ENCODE results near the gene RTRAF. TPM values are rescaled to one million over a fixed set of nuclear protein-coding genes. Genes with fewer than 3 reads are reported as not detected.

RTRAF gene
- total RNA-seq, 2 experiments from 2014 or later: 232 to 254 TPM

DNA sequence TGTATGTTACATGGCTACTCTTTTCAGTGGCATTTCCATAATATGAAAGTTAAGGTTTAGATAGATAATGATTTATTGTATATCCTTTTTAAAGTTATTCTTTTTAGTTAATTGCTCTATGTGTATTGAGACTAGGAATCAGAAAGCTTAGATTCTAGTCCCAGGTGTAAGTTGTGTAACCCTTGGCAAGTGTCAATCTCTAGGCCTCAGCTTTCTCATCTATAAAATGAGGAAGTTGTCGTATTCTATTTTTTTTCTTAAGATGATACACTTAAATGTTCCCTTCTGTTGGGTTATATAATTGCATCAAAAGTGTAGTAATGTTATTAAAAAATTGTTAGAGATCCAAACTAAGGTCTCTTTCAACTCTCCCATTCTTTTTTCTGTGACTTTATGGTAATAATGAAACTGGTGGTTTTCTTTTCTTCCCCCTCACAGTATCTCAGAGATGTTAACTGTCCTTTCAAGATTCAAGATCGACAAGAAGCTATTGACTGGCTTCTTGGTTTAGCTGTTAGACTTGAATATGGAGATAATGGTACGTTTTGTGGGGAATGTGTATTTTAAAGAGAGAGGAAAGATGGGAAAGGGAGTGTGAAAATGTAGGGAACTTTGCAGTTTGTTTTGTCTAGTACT lies 4.1 kb downstream of the RTRAF start:
- DNase-seq (no peak), ATAC-seq (no peak)
- CTCF ChIA-PET: interaction anchor here (0.7 to 4.1 kb wide), 7 partner anchors 10 to 280 kb away, joined by 3 to 20 read pairs (median 9); no protein-coding TSS in a partner anchor
- Mint-ChIP-seq H3K4me1 (peaks cover 49% of the 10 kb centered on the region), H3K27ac (peak overlapping the region; percentile 35), H3K9me3 (ENCODE audit: low read depth) (no peaks in the 10 kb centered on the region), H3K36me3 (ENCODE audit: low read depth) (peaks cover 41% of the 10 kb centered on the region), H3K27me3 (no peaks in the 10 kb centered on the region), H3K4me3 (no peak overlapping the region)
- POLR2A ChIA-PET: no interaction called here
- intact Hi-C loops (cut with DNase I, micrococcal nuclease): loop anchor here in 1 of 2 experiments (10.0 kb wide), 1 partner anchor 701 kb away; the partner anchor contains the start of gene ERO1A

DNA sequence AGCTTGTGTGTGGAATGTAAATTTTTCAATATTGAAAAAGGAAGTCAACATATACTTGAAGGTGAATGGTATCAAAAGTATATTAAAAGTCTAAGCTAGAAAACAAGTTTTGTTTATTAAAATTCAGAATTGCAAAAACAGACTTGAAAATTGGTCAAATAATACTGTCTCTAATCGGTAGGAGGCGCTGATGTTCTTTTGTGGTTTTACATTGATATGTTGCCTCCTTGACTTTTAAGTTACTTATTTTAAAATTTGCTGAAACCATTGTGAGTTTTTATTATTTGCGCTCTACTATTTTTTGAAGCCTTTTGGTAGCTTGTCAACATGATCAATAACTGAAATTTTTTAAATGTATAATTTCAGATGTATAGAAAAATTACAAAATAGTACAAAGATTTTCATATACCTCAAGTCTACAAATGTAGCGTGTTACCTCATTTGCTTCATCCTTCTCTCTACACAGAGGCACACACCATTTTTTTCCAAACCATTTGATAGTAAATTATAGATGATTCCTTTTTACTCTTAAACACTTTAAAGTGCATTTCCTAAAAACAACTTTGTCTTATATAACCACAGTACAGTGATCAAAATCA lies 6.9 kb downstream of the RTRAF start:
- Mint-ChIP-seq H3K9me3 (ENCODE audit: low read depth) (no peaks in the 10 kb centered on the region), H3K27me3 (no peaks in the 10 kb centered on the region), H3K27ac (no peak overlapping the region), H3K36me3 (ENCODE audit: low read depth) (peaks cover 46% of the 10 kb centered on the region), H3K4me1 (peaks cover 35% of the 10 kb centered on the region), H3K4me3 (no peak overlapping the region)
- ChIA-PET CTCF (interaction anchor here (0.6 to 3.2 kb wide), 37 partner anchors 8 to 559 kb away, joined by 3 to 22 read pairs (median 4); no protein-coding TSS in a partner anchor), POLR2A (no interaction called here)
- intact Hi-C loops (cut with DNase I, micrococcal nuclease): loop anchor here (1.0 to 10.0 kb wide), 7 partner anchors 75 to 699 kb away; partner anchors contain the start of gene ERO1A (in 1 of the 2)
- ATAC-seq: no peak
- no peak for DNase-seq

DNA sequence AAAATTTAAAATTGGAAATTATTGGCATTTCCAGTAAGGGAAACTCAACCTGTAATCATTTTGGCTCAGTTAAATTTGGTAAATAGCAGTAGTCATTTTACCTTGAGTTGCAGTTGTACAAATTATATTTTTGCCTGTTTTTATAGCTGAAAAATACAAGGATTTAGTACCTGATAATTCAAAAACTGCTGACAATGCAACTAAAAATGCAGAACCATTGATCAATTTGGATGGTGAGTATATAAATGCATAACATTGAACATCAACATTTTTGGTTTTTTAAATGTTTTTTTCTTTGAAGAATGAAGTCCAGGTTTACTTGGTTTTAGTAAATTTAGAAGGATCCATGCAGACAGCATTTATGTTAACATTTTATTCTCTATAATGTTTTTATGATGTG lies 9.0 kb downstream of the RTRAF start:
- ATAC-seq (no peak), DNase-seq (no peak)
- CTCF ChIA-PET: interaction anchor here (0.7 to 0.9 kb wide), 3 partner anchors 8 to 134 kb away, joined by 3 to 4 read pairs (median 3); no protein-coding TSS in a partner anchor
- Mint-ChIP-seq H3K4me3 (no peak overlapping the region), H3K27me3 (no peaks in the 10 kb centered on the region), H3K27ac (no peak overlapping the region), H3K4me1 (peaks cover 20% of the 10 kb centered on the region), H3K9me3 (ENCODE audit: low read depth) (no peaks in the 10 kb centered on the region), H3K36me3 (ENCODE audit: low read depth) (peaks cover 52% of the 10 kb centered on the region)
- POLR2A ChIA-PET: no interaction called here
- intact Hi-C loops (cut with DNase I, micrococcal nuclease): loop anchor here (5.0 to 10.0 kb wide), 2 partner anchors 274 to 696 kb away; partner anchors contain the start of gene ERO1A (in 1 of the 2)

GRCh38 chr14:51999084-51999483 lies 9.7 kb downstream of the RTRAF start:
- H3K36me3 Mint-ChIP-seq (ENCODE audit: low read depth): peaks cover 48% of the 10 kb centered on the region
- ATAC-seq (no peak), DNase-seq (no peak)
- no peak overlapping the region for H3K4me3 Mint-ChIP-seq
- peaks cover 13% of the 10 kb centered on the region for H3K4me1 Mint-ChIP-seq
- H3K27me3 Mint-ChIP-seq: no peaks in the 10 kb centered on the region
- no peaks in the 10 kb centered on the region for H3K9me3 Mint-ChIP-seq (ENCODE audit: low read depth)
- no peak overlapping the region for H3K27ac Mint-ChIP-seq
- POLR2A ChIA-PET: no interaction called here
- CTCF ChIA-PET: no interaction called here
- intact Hi-C loops (cut with DNase I, micrococcal nuclease): loop anchor here (5.0 to 10.0 kb wide), 2 partner anchors 273 to 696 kb away; partner anchors contain the start of gene ERO1A (in 1 of the 2)

DNA sequence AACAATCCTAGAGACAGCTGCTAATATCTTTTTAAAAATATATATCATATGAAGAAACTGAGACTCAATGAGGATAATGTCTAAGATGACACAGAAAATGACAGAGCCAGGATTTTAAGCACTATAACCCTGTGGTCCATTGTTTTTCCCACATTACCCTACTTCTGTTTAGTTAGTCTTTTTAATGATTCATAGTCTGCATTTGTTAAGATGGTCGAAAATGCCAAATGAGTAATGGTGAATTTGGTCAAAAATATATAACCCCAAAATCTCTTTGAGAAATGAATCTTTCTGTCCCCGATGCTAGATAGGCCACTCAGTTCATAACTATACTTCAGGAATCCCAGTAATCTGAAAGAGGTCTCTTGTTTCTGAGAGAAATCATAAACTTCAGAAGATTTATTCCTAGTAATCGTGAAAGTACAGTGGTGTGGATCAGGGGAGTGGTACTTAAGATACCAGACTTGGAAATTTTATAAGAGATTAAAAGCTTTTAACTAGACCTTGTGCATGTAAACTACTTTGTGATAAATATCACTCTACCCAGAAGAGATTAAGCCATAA lies 10.8 kb downstream of the RTRAF start:
- Mint-ChIP-seq H3K9me3 (ENCODE audit: low read depth) (no peaks in the 10 kb centered on the region), H3K4me1 (peaks cover 8% of the 10 kb centered on the region), H3K27me3 (no peaks in the 10 kb centered on the region), H3K27ac (no peak overlapping the region), H3K36me3 (ENCODE audit: low read depth) (peaks cover 45% of the 10 kb centered on the region), H3K4me3 (no peak overlapping the region)
- POLR2A ChIA-PET: no interaction called here
- intact Hi-C loops (cut with DNase I, micrococcal nuclease): no loop called here
- DNase-seq (no peak), ATAC-seq (no peak)
- CTCF ChIA-PET: interaction anchor here (0.6 kb wide), 1 partner anchor 30 kb away, joined by 4 read pairs; no protein-coding TSS in a partner anchor

DNA sequence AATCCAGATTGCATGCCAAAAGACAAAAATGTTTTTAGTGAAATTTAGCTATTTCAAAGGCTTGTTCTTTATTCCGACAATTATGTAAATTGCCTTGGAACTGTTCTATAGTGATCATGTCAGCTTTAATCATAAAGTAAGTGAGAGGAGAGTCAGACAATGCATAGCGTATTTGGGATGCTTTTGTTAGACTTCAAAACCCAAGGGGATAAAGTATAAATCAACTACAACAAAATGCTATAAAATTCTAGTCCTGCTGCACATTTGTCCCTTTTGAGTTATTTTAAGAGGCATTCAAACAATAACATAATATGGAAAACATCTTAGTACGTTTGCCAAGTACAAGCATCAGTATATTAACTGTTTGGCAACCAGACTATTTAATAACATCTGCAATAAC lies 11.3 kb downstream of the RTRAF start:
- intact Hi-C loops (cut with DNase I, micrococcal nuclease): no loop called here
- CTCF ChIA-PET: no interaction called here
- ATAC-seq (no peak), DNase-seq (no peak)
- H3K4me1 Mint-ChIP-seq: peaks cover 8% of the 10 kb centered on the region
- no peak overlapping the region for H3K4me3 Mint-ChIP-seq
- no peak overlapping the region for H3K27ac Mint-ChIP-seq
- POLR2A ChIA-PET: no interaction called here
- H3K27me3 Mint-ChIP-seq: no peaks in the 10 kb centered on the region
- no peaks in the 10 kb centered on the region for H3K9me3 Mint-ChIP-seq (ENCODE audit: low read depth)
- peaks cover 46% of the 10 kb centered on the region for H3K36me3 Mint-ChIP-seq (ENCODE audit: low read depth)

GRCh38 chr14:52002542-52002941 lies 13.2 kb downstream of the RTRAF start:
- CTCF ChIA-PET: interaction anchor here (0.9 to 1.9 kb wide), 3 partner anchors 9 to 23 kb away, joined by 3 to 11 read pairs (median 3); no protein-coding TSS in a partner anchor
- no peak for DNase-seq
- H3K9me3 Mint-ChIP-seq (ENCODE audit: low read depth): no peaks in the 10 kb centered on the region
- H3K4me1 Mint-ChIP-seq: no peaks in the 10 kb centered on the region
- no peak overlapping the region for H3K27ac Mint-ChIP-seq
- intact Hi-C loops (cut with DNase I, micrococcal nuclease): no loop called here
- POLR2A ChIA-PET: no interaction called here
- no peaks in the 10 kb centered on the region for H3K27me3 Mint-ChIP-seq
- H3K36me3 Mint-ChIP-seq (ENCODE audit: low read depth): peaks cover 43% of the 10 kb centered on the region
- ATAC-seq: no peak
- no peak overlapping the region for H3K4me3 Mint-ChIP-seq

- DNase-seq: no peak
- no peak overlapping the region for H3K4me3 Mint-ChIP-seq
- peaks cover 46% of the 10 kb centered on the region for H3K36me3 Mint-ChIP-seq (ENCODE audit: low read depth)
- H3K4me1 Mint-ChIP-seq: no peaks in the 10 kb centered on the region
- H3K27ac Mint-ChIP-seq: no peak overlapping the region
- no peaks in the 10 kb centered on the region for H3K27me3 Mint-ChIP-seq
- intact Hi-C loops (cut with DNase I, micrococcal nuclease): no loop called here
- ATAC-seq: no peak
- H3K9me3 Mint-ChIP-seq (ENCODE audit: low read depth): no peaks in the 10 kb centered on the region
- ChIA-PET CTCF (interaction anchor here (0.8 to 1.9 kb wide), 3 partner anchors 7 to 129 kb away, joined by 3 to 11 read pairs (median 5); no protein-coding TSS in a partner anchor), POLR2A (no interaction called here)
These were observed 14.0 kb downstream of the RTRAF start for GRCh38 chr14:52003324-52003723.

- no peak for DNase-seq
- Mint-ChIP-seq H3K4me1 (no peaks in the 10 kb centered on the region), H3K4me3 (no peak overlapping the region), H3K27ac (no peak overlapping the region), H3K36me3 (ENCODE audit: low read depth) (peaks cover 45% of the 10 kb centered on the region), H3K27me3 (no peaks in the 10 kb centered on the region), H3K9me3 (ENCODE audit: low read depth) (no peaks in the 10 kb centered on the region)
- ATAC-seq: no peak
- intact Hi-C loops (cut with DNase I, micrococcal nuclease): no loop called here
- POLR2A ChIA-PET: no interaction called here
- CTCF ChIA-PET: interaction anchor here (1.0 to 2.9 kb wide), 2 partner anchors 10 to 18 kb away, joined by 3 to 17 read pairs; no protein-coding TSS in a partner anchor
These were observed 16.3 kb downstream of the RTRAF start for GRCh38 chr14:52005625-52006024.

DNA sequence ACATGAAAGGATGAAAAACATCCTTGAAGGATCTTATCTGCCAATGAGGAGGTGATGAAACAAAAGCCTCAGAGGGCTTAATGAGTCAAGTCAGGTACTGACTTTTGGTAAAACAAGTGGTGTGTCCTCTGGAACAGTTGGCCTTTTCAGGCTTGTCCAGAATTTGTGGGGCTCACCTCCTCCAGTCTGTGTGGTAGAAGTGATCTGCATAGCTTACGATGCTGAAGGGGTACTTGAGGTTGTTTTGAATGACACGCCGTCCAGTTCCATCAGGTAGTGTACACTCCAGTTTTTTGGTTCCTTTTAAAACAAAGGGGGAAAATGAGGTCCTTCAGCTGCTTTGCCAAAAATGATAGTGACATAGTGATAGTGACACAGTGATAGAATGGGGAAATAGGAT lies 17.0 kb downstream of the RTRAF start:
- intact Hi-C loops (cut with DNase I, micrococcal nuclease): no loop called here
- Mint-ChIP-seq H3K4me3 (no peak overlapping the region), H3K36me3 (ENCODE audit: low read depth) (peaks cover 46% of the 10 kb centered on the region), H3K27ac (no peak overlapping the region), H3K4me1 (no peaks in the 10 kb centered on the region), H3K9me3 (ENCODE audit: low read depth) (no peaks in the 10 kb centered on the region), H3K27me3 (no peaks in the 10 kb centered on the region)
- DNase-seq (no peak), ATAC-seq (no peak)
- CTCF ChIA-PET: interaction anchor here (0.7 to 2.9 kb wide), 6 partner anchors 8 to 723 kb away, joined by 3 to 17 read pairs (median 4); no protein-coding TSS in a partner anchor
- POLR2A ChIA-PET: no interaction called here

- no peaks in the 10 kb centered on the region for H3K4me1 Mint-ChIP-seq
- no peak overlapping the region for H3K4me3 Mint-ChIP-seq
- H3K27ac Mint-ChIP-seq: no peak overlapping the region
- DNase-seq (no peak), ATAC-seq (no peak)
- no peaks in the 10 kb centered on the region for H3K9me3 Mint-ChIP-seq (ENCODE audit: low read depth)
- ChIA-PET POLR2A (no interaction called here), CTCF (interaction anchor here (1.0 to 2.9 kb wide), 4 partner anchors 9 to 28 kb away, joined by 3 to 17 read pairs (median 4); no protein-coding TSS in a partner anchor)
- intact Hi-C loops (cut with DNase I, micrococcal nuclease): no loop called here
- H3K36me3 Mint-ChIP-seq (ENCODE audit: low read depth): peaks cover 46% of the 10 kb centered on the region
- no peaks in the 10 kb centered on the region for H3K27me3 Mint-ChIP-seq
These were observed 17.9 kb downstream of the RTRAF start for GRCh38 chr14:52007211-52007610.
